SK-N-SH (cell line): ENCODE results near the gene ALG9. TPM values are rescaled to one million over a fixed set of nuclear protein-coding genes. Genes with fewer than 3 reads are reported as not detected.

Source experiments
- CTCF ChIA-PET: fragments of 300-600, 350-600 bp; formaldehyde crosslinking; extraction: SDS; loops from one replicate; lab custom pipeline; 2021; lab: Yijun Ruan, JAX
- POLR2A ChIA-PET: fragments of 350-600 bp; sonication (Branson Sonifier 250); formaldehyde crosslinking; extraction: SDS; loops from one replicate; lab custom pipeline; 2020; ENCODE audit warnings: antibody characterized with exemption, inconsistent platforms; lab: Yijun Ruan, JAX
- DNase-seq: peaks from one replicate; pipeline ENCODE4 v3.0.0; 2012
- H2AFZ ChIP-seq: fragments of 200-600 bp; sonication (generic); 2 replicates; pipeline ENCODE4 v1.8.1; 2016; ENCODE audit warnings: antibody characterized with exemption, mild to moderate bottlenecking, low read depth
- H3F3A ChIP-seq: fragments of 200-600 bp; sonication (generic); replicated peaks from 2 replicates; pipeline ENCODE3; 2016; ENCODE audit warnings: antibody characterized with exemption, mild to moderate bottlenecking; ENCODE audit not compliant: insufficient read depth
- H3K27ac ChIP-seq, 2 experiments: fragments of 200-500 bp in 1 of 2; fragments of 200-600 bp in 1 of 2; sonication (Bioruptor generic) in 1 of 2; sonication (generic), shearing (Covaris generic) in 1 of 2; 2 replicates each; pipeline versions ENCODE4 v1.5.1 to v1.6.1; 2014 to 2016; ENCODE audit warnings: low read depth in 2 of 2, inconsistent platforms in 1 of 2, low read length in 1 of 2, mild to moderate bottlenecking in 1 of 2, mixed read lengths in 1 of 2
- H3K27me3 ChIP-seq: fragments of 200-600 bp; sonication (generic), shearing (Covaris generic); 2 replicates; pipeline ENCODE4 v1.6.1; 2016; ENCODE audit warnings: mixed run types; ENCODE audit not compliant: insufficient read depth
- H3K36me3 ChIP-seq, 2 experiments: fragments of 200-500 bp in 1 of 2; fragments of 200-600 bp in 1 of 2; sonication (Bioruptor generic) in 1 of 2; sonication (generic) in 1 of 2; replicated peaks in 1 of 2; 2 replicates each; pipeline versions ENCODE3 to v1.5.1; 2014 to 2016; ENCODE audit warnings: low read length in 1 of 2, mild to moderate bottlenecking in 1 of 2; ENCODE audit not compliant: insufficient read depth in 2 of 2, control insufficient read depth in 1 of 2
- H3K4me1 ChIP-seq, 2 experiments: fragments of 200-500 bp in 1 of 2; fragments of 200-600 bp in 1 of 2; sonication (Bioruptor generic) in 1 of 2; sonication (generic), shearing (Covaris generic) in 1 of 2; 2 replicates each; pipeline versions ENCODE4 v1.5.1 to v1.6.1; 2014 to 2016; ENCODE audit warnings: low read depth in 1 of 2, low read length in 1 of 2, mixed run types in 1 of 2; ENCODE audit not compliant: insufficient read depth in 2 of 2, control insufficient read depth in 1 of 2
- H3K4me2 ChIP-seq: fragments of 200-600 bp; sonication (generic), shearing (Covaris generic); 2 replicates; pipeline ENCODE4 v1.6.1; 2017; ENCODE audit warnings: mixed run types
- H3K4me3 ChIP-seq, 2 experiments: fragments of 200-500 bp in 1 of 2; fragments of 200-600 bp in 1 of 2; sonication (Bioruptor generic) in 1 of 2; sonication (generic), shearing (Covaris generic) in 1 of 2; 2 replicates each; pipeline versions ENCODE4 v1.5.1 to v1.8.1; 2014 to 2016; ENCODE audit warnings: low read depth in 2 of 2, inconsistent platforms in 1 of 2, low read length in 1 of 2, mild to moderate bottlenecking in 1 of 2, mixed read lengths in 1 of 2, moderate library complexity in 1 of 2
- H3K79me2 ChIP-seq: fragments of 200-600 bp; sonication (generic); 2 replicates; pipeline ENCODE4 v1.8.1; 2017; ENCODE audit warnings: mild to moderate bottlenecking; ENCODE audit not compliant: insufficient read depth
- H3K9ac ChIP-seq: fragments of 200-600 bp; sonication (generic); 2 replicates; pipeline ENCODE4 v1.6.1; 2017; ENCODE audit warnings: mixed run types
- H3K9me2 ChIP-seq: fragments of 200-600 bp; sonication (generic); 2 replicates; pipeline ENCODE4 v1.6.1; 2017; ENCODE audit warnings: mixed run types
- H3K9me3 ChIP-seq: fragments of 200-600 bp; sonication (generic); 2 replicates; pipeline ENCODE4 v1.6.1; 2017; ENCODE audit warnings: mixed run types, mild to moderate bottlenecking, moderate library complexity
- H4K20me1 ChIP-seq: fragments of 200-600 bp; sonication (generic); 2 replicates; pipeline ENCODE4 v1.6.1; 2017; ENCODE audit warnings: mild to moderate bottlenecking, mixed run types; ENCODE audit not compliant: insufficient read depth
- CHD2 ChIP-seq: fragments of 150-350 bp; IDR thresholded peaks from 2 replicates; pipeline ENCODE4 v1.6.1; 2018; ENCODE audit warnings: low read length; ENCODE audit not compliant: partially characterized antibody
- ELF1 ChIP-seq: IDR thresholded peaks from 2 replicates; pipeline ENCODE4 v1.4.0; 2012
- EP300 ChIP-seq, 2 experiments: IDR thresholded peaks; 2 replicates each; pipeline versions ENCODE4 v1.4.0 to v1.6.1; 2012; ENCODE audit warnings: borderline replicate concordance in 1 of 2, low read depth in 1 of 2, low read length in 1 of 2
- EZH2phosphoT487 ChIP-seq: fragments of 200-600 bp; sonication (generic); IDR thresholded peaks from 2 replicates; pipeline ENCODE4 v1.6.1; 2017; ENCODE audit warnings: low read depth, mixed run types, mild to moderate bottlenecking, antibody characterized with exemption, moderate library complexity, borderline replicate concordance
- FOXJ3 ChIP-seq: sonication (generic); formaldehyde crosslinking; IDR thresholded peaks from 2 replicates; pipeline ENCODE4 v1.5.1; 2020; ENCODE audit warnings: mild to moderate bottlenecking, missing genetic modification reagents
- GABPA ChIP-seq: IDR thresholded peaks from 2 replicates; pipeline ENCODE4 v1.4.0; 2012; ENCODE audit warnings: low read depth, mild to moderate bottlenecking
- NFIC ChIP-seq: IDR thresholded peaks from 2 replicates; pipeline ENCODE4 v1.4.0; 2012; ENCODE audit warnings: borderline replicate concordance
- NRF1 ChIP-seq: IDR thresholded peaks from 2 replicates; pipeline ENCODE4 v1.6.1; 2012; ENCODE audit warnings: low read depth, mild to moderate bottlenecking, low read length
- PBX3 ChIP-seq: IDR thresholded peaks from 2 replicates; pipeline ENCODE4; 2012
- POLR2AphosphoS5 ChIP-seq: IDR thresholded peaks from 2 replicates; pipeline ENCODE4 v1.6.1; 2012; ENCODE audit warnings: low read depth, low read length
- RCOR1 ChIP-seq: fragments of 150-350 bp; IDR thresholded peaks from 2 replicates; pipeline ENCODE4 v1.6.1; 2017; ENCODE audit warnings: antibody characterized with exemption, low read length
- REST ChIP-seq: IDR thresholded peaks from 2 replicates; pipeline ENCODE4 v1.6.1; 2012; ENCODE audit warnings: mild to moderate bottlenecking, low read depth, low read length, moderate library complexity
- SIN3A ChIP-seq: IDR thresholded peaks from 2 replicates; pipeline ENCODE4 v1.6.1; 2012; ENCODE audit warnings: low read depth, mild to moderate bottlenecking, low read length, moderate library complexity, borderline replicate concordance
- SMC3 ChIP-seq: IDR thresholded peaks from 2 replicates; pipeline ENCODE4 v1.6.1; 2012; ENCODE audit warnings: low read depth, low read length, improper control_type of control experiment
- TAF1 ChIP-seq: IDR thresholded peaks from 2 replicates; pipeline ENCODE4 v1.6.1; 2012; ENCODE audit warnings: low read depth, mild to moderate bottlenecking, low read length, moderate library complexity, borderline replicate concordance
- TEAD4 ChIP-seq: IDR thresholded peaks from 2 replicates; pipeline ENCODE4 v1.4.0; 2012; ENCODE audit warnings: mild to moderate bottlenecking, borderline replicate concordance; ENCODE audit not compliant: insufficient read depth
- USF2 ChIP-seq: fragments of 150-350 bp; IDR thresholded peaks from 2 replicates; pipeline ENCODE4 v1.6.1; 2017; ENCODE audit warnings: antibody characterized with exemption, low read length, low read depth, borderline replicate concordance
- YY1 ChIP-seq: IDR thresholded peaks from 2 replicates; pipeline ENCODE4 v1.4.0; 2012; ENCODE audit warnings: low read depth, mild to moderate bottlenecking
- WGBS: methylation state at CpG from one replicate; pipeline ENCODE4 v1.1.6; 2017; ENCODE audit warnings: low lambda C conversion rate; 5-methylcytosine and 5-hydroxymethylcytosine counted together
- polyA plus RNA-seq, 3 experiments: library from polyadenylated mRNA; depleted of rRNA; stranded (reverse); fragments of >200 nt; gene quantifications; 2 replicates each; pipeline ENCODE4 v1.2.3, GENCODE V29; 2012

The ALG9 gene
- polyA plus RNA-seq, 1 of the 3 experiments (the other 2 are of a cell fraction): 17.9 TPM

- ChIA-PET CTCF (interaction anchor here (0.6 to 10.7 kb wide), 10 partner anchors 9 to 286 kb away, joined by 3 to 101 read pairs (median 4); partner anchors contain the start of gene ALG9), POLR2A (no interaction called here)
- TF ChIP-seq EP300 (IDR thresholded peaks at IDR 0.05; ENCODE audit: borderline replicate concordance in 1 of 2, low read depth in 1 of 2, low read length in 1 of 2) (no peak), SMC3 (no peak), TAF1 (no peak), CHD2 (no peak), SIN3A (no peak), EZH2phosphoT487 (no peak), NFIC (no peak), YY1 (no peak), FOXJ3 (CRISPR knock-in tag) (no peak), ELF1 (no peak)
- DNase-seq: no peak
- Histone ChIP-seq H3K4me3 (no peak overlapping the region), H4K20me1 (no peaks in the 10 kb centered on the region), H3K27me3 (no peaks in the 10 kb centered on the region), H3K27ac (no peak overlapping the region), H3F3A (peaks cover under 1% of the 10 kb centered on the region), H3K9ac (no peak overlapping the region), H3K9me3 (no peaks in the 10 kb centered on the region), H3K9me2 (no peaks in the 10 kb centered on the region), H3K36me3 (peaks cover 32 to 33% of the 10 kb centered on the region in 2 experiments), H3K4me1 (peaks cover 0 to 3% of the 10 kb centered on the region in 2 experiments; a peak in 3 of 4 replicates), H3K79me2 (no peaks in the 10 kb centered on the region), H2AFZ (no peak overlapping the region), H3K4me2 (no peak overlapping the region)
- 100% methylated on average over 1 of the region's 1 CpG for WGBS
Measured at GRCh38 chr11:111840143-111840542, 31.2 kb downstream of the ALG9 start.

GRCh38 chr11:111838054-111838453, 33.3 kb downstream of the ALG9 start:
- Histone ChIP-seq H3K27me3 (no peaks in the 10 kb centered on the region), H3K9me2 (no peaks in the 10 kb centered on the region), H2AFZ (no peak overlapping the region), H4K20me1 (no peaks in the 10 kb centered on the region), H3K4me3 (no peak overlapping the region), H3K9me3 (no peaks in the 10 kb centered on the region), H3K4me1 (peaks cover 8 to 9% of the 10 kb centered on the region in 2 experiments; a peak in 3 of 4 replicates), H3K4me2 (no peak overlapping the region), H3F3A (peaks cover 9% of the 10 kb centered on the region), H3K27ac (no peak overlapping the region), H3K79me2 (no peaks in the 10 kb centered on the region), H3K36me3 (peaks cover 27 to 31% of the 10 kb centered on the region in 2 experiments), H3K9ac (no peak overlapping the region)
- TF ChIP-seq TEAD4: no peak
- TF ChIP-seq TAF1: no peak
- no peak for TF ChIP-seq PBX3
- TF ChIP-seq YY1: no peak
- TF ChIP-seq NFIC: no peak
- TF ChIP-seq REST: no peak
- no peak for TF ChIP-seq SIN3A
- no peak for TF ChIP-seq NRF1
- TF ChIP-seq RCOR1: no peak
- TF ChIP-seq USF2: no peak
- no peak for TF ChIP-seq GABPA
- TF ChIP-seq POLR2AphosphoS5: no peak
- no peak for TF ChIP-seq CHD2
- POLR2A ChIA-PET: no interaction called here
- 93% methylated on average over 5 of the region's 5 CpGs for WGBS
- no peak for DNase-seq
- CTCF ChIA-PET: interaction anchor here (0.7 to 10.7 kb wide), 6 partner anchors 12 to 272 kb away, joined by 3 to 101 read pairs (median 4); no protein-coding TSS in a partner anchor
